Suprapubic skin (tissue), 4 donors: ENCODE measurements around the gene FOXP4. TPM values are rescaled to one million over a fixed set of nuclear protein-coding genes. Genes with fewer than 3 reads are reported as not detected.

Experiments
- DNase-seq, 2 donors: peaks; one replicate each; pipeline ENCODE4 v3.0.0-alpha.2; 2019; ENCODE audit warnings: low spot score in 2 of 2
- H3K27ac ChIP-seq: fragments of 200-600 bp; sonication (generic); one replicate; pipeline ENCODE4 v1.5.1; 2019
- H3K27me3 ChIP-seq: fragments of 200-600 bp; sonication (generic); one replicate; pipeline ENCODE4 v1.5.1; 2019
- H3K36me3 ChIP-seq: fragments of 200-600 bp; sonication (generic); one replicate; pipeline ENCODE4 v1.5.1; 2019
- H3K4me1 ChIP-seq: fragments of 200-600 bp; sonication (generic); one replicate; pipeline ENCODE4 v1.5.1; 2019
- H3K4me3 ChIP-seq: fragments of 200-600 bp; sonication (generic); one replicate; pipeline ENCODE4 v1.5.1; 2019; ENCODE audit warnings: mild to moderate bottlenecking
- H3K9me3 ChIP-seq: fragments of 200-600 bp; sonication (generic); one replicate; pipeline ENCODE4 v1.5.1; 2019
- EP300 ChIP-seq: sonication (generic); formaldehyde crosslinking; IDR thresholded peaks from one replicate; pipeline ENCODE4 v1.6.1; 2017; ENCODE audit warnings: antibody characterized with exemption
- POLR2A ChIP-seq, 2 donors: fragments of 450-650 bp; IDR thresholded peaks; one replicate each; pipeline ENCODE4 v1.6.1; 2017; ENCODE audit warnings: antibody characterized with exemption in 2 of 2, mild to moderate bottlenecking in 2 of 2, moderate library complexity in 2 of 2
- POLR2AphosphoS5 ChIP-seq, 3 donors: sonication (generic); formaldehyde crosslinking; IDR thresholded peaks; one replicate each; pipeline ENCODE4 v1.6.1; 2017; ENCODE audit warnings: antibody characterized with exemption in 3 of 3
- WGBS: methylation state at CpG from one replicate; pipeline ENCODE4 v1.1.5; 2018; 5-methylcytosine and 5-hydroxymethylcytosine counted together
- total RNA-seq, 4 donors: library from RNA; depleted of rRNA; stranded (reverse); fragments of >200 nt; gene quantifications; one replicate each; pipeline ENCODE4 v1.1.0, GENCODE V29; 2016
- TF ChIP-seq, protein P1 (sequence below), 2 donors: fragments of 200-600 bp in 1 of 2; fragments of 450-650 bp in 1 of 2; sonication (generic) in 1 of 2; IDR thresholded peaks; one replicate each; pipeline ENCODE4 v1.5.1; 2016 to 2019; ENCODE audit warnings: antibody characterized with exemption in 2 of 2, mild to moderate bottlenecking in 1 of 2, moderate library complexity in 1 of 2

Gene FOXP4
- total RNA-seq, 4 donors from 2014 or later: 8.1 to 12.1 (median 10.4) TPM

DNA sequence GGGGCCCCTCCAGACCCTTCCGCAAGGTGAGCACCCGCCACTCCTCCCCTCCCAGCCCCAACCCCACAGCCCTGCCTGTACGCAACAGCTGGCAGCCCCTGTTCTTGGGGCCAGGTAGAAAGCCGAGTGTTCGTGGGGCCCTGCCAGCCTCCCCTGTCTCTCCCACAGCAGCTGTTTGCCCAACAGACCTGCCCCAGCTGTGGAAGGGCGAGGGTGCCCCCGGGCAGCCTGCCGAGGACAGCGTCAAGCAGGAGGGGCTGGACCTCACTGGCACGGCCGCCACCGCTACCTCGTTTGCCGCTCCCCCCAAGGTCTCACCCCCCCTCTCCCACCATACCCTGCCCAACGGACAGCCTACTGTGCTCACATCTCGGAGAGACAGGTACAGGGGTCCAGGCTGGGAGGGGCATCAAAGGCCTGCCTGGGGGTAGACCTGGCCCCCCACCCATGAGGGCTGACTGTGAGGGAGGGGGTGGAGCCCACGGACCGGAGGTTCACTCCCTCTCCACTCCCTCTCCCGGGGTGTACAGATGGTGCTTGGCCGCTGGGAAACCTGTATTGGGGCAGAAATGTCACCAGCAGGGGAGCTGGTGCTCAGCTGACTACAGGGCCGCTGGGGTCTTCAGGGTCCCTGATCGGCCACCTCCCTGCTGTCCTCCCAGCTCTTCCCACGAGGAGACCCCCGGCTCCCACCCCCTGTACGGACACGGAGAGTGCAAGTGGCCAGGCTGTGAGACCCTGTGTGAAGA is 41.1 kb downstream of the FOXP4 start:
- Histone ChIP-seq H3K4me3 (no peak overlapping the region), H3K27me3 (no peaks in the 10 kb centered on the region), H3K27ac (no peak overlapping the region), H3K4me1 (peaks cover 17% of the 10 kb centered on the region), H3K9me3 (no peaks in the 10 kb centered on the region), H3K36me3 (peaks cover 50% of the 10 kb centered on the region)
- 84% methylated on average over 14 of the region's 26 CpGs for WGBS
- no peak for TF ChIP-seq POLR2AphosphoS5 (IDR thresholded peaks at IDR 0.05)
- no peak for TF ChIP-seq EP300
- TF ChIP-seq, protein P1, sequence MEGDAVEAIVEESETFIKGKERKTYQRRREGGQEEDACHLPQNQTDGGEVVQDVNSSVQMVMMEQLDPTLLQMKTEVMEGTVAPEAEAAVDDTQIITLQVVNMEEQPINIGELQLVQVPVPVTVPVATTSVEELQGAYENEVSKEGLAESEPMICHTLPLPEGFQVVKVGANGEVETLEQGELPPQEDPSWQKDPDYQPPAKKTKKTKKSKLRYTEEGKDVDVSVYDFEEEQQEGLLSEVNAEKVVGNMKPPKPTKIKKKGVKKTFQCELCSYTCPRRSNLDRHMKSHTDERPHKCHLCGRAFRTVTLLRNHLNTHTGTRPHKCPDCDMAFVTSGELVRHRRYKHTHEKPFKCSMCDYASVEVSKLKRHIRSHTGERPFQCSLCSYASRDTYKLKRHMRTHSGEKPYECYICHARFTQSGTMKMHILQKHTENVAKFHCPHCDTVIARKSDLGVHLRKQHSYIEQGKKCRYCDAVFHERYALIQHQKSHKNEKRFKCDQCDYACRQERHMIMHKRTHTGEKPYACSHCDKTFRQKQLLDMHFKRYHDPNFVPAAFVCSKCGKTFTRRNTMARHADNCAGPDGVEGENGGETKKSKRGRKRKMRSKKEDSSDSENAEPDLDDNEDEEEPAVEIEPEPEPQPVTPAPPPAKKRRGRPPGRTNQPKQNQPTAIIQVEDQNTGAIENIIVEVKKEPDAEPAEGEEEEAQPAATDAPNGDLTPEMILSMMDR (IDR thresholded peaks at IDR 0.05): no peak
- TF ChIP-seq POLR2A (IDR thresholded peaks at IDR 0.05): no peak
- no peak for DNase-seq

DNA sequence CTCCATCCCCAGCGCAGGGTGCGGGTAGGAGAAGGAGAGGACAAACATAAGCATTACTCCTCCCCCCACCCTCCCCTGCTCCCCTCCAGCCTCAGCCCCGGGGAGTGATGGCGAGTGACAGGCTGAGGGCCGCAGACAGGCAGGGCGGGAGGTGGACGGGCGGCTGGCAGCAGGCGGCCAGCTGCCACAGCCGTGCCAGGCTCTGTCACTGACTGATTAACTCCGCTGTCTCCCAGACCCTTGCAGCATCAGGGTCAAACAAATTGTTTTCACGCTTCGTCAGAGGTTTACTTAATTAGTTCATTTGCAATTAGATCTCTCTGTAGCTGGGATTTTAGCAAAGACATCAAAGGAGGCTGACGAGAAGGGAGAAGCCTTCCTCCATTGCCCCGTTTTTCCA is 41.9 kb downstream of the FOXP4 start:
- no peak overlapping the region for H3K27ac ChIP-seq

DNA sequence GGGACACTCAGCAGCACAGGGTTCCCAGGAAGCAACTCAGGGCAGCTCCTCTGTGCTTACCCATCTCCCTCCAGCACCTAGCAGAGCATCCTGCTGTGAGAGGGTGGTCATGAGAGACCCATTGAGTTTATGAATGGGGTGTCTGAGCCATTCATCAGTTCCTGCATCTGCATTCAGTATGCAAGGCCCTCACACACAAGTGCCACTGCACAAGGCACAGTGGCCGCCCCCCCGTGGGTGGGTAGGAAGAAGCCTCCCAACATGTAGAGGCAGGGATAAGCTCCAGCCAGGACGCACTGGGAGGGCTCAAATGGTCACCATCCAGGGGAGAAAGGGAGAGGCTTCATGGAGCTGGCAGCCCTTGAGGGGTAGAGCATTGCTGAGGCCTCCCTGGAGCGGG is 43.0 kb downstream of the FOXP4 start:
- Histone ChIP-seq H3K36me3 (peaks cover 50% of the 10 kb centered on the region), H3K27me3 (no peaks in the 10 kb centered on the region), H3K9me3 (no peaks in the 10 kb centered on the region), H3K4me1 (peaks cover 9% of the 10 kb centered on the region), H3K4me3 (no peak overlapping the region), H3K27ac (no peak overlapping the region)
- DNase-seq: no peak
- TF ChIP-seq, protein P1 (IDR thresholded peaks at IDR 0.05): no peak
- TF ChIP-seq EP300 (no peak), POLR2A (IDR thresholded peaks at IDR 0.05) (no peak), POLR2AphosphoS5 (IDR thresholded peaks at IDR 0.05) (no peak)
- WGBS: 64% methylated on average over 3 of the region's 4 CpGs

More for the DNA sequence above, 41.9 kb downstream of the FOXP4 start:
- Histone ChIP-seq H3K4me1 (peaks cover 17% of the 10 kb centered on the region), H3K27me3 (no peaks in the 10 kb centered on the region), H3K9me3 (no peaks in the 10 kb centered on the region), H3K36me3 (peaks cover 50% of the 10 kb centered on the region), H3K4me3 (no peak overlapping the region)
- TF ChIP-seq EP300 (no peak), POLR2AphosphoS5 (IDR thresholded peaks at IDR 0.05) (no peak), POLR2A (IDR thresholded peaks at IDR 0.05) (no peak)
- TF ChIP-seq, protein P1 (IDR thresholded peaks at IDR 0.05): no peak
- no peak for DNase-seq
- WGBS: 87% methylated on average over 15 of the region's 15 CpGs

DNA sequence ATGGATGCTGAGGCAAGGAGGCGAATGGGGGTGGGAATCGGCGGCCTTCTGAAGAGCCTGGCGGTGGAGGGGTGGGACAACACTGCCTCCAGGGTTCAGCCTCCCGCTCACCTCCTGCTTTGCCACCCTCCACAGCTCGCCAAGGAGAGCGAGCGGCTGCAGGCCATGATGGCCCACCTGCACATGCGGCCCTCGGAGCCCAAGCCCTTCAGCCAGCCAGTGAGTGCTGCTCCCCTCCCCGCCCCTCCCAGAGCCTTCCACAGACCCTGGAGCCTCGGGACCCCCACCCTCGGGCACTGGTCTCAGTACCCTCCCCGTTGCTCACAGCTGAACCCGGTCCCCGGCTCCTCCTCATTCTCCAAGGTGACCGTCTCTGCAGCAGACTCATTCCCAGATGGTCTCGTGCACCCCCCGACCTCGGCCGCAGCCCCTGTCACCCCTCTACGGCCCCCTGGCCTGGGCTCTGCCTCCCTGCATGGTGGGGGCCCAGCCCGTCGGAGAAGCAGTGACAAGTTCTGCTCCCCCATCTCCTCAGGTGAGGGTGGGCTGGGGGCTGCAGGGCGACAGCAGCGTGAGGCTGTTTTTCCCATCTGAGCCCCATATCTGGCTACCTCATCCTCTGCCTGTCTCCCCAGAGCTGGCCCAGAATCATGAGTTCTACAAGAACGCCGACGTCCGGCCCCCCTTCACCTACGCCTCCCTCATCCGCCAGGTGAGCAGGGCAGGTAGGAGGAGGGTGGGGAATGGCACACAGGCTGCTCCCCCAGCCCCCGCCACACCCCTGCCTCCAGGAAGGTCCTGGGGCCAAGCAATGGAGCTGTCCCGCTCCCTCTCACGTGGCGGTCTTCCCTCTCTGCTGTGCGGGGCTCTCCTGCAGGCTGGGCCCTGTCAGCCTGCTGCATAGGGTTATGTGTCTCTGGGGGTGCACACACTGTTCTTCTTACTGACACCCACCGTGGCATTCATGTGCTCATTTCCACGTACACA is 43.7 kb downstream of the FOXP4 start:
- no peak for DNase-seq
- no peak overlapping the region for H3K4me3 ChIP-seq
- H3K4me1 ChIP-seq: peaks cover 1% of the 10 kb centered on the region
- H3K27me3 ChIP-seq: no peaks in the 10 kb centered on the region
- H3K36me3 ChIP-seq: peaks cover 54% of the 10 kb centered on the region
- no peak for TF ChIP-seq EP300
- TF ChIP-seq POLR2A (IDR thresholded peaks at IDR 0.05): no peak
- TF ChIP-seq, protein P1 (IDR thresholded peaks at IDR 0.05): no peak
- no peak for TF ChIP-seq POLR2AphosphoS5 (IDR thresholded peaks at IDR 0.05)
- H3K27ac ChIP-seq: no peak overlapping the region
- H3K9me3 ChIP-seq: no peaks in the 10 kb centered on the region
- WGBS: 91% methylated on average over 30 of the region's 39 CpGs

DNA sequence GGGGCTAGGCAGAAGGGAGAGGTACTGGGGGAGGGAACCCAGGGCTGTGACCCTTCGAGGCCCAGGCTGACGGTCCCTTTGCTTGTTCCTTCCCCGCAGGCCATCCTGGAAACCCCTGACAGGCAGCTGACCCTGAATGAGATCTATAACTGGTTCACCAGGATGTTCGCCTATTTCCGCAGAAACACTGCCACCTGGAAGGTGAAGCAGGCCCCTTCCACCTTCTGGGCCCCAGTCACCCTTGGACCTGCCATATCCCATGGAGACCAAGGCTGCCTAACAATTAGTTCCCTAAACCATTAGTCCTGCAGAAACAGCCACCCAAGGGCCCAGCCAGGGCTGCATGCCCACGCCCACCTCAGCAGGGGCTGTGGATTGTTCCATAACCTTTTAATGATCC is 44.9 kb downstream of the FOXP4 start:
- peaks cover 63% of the 10 kb centered on the region for H3K36me3 ChIP-seq
- H3K27ac ChIP-seq: no peak overlapping the region
- no peak overlapping the region for H3K4me3 ChIP-seq
- no peaks in the 10 kb centered on the region for H3K27me3 ChIP-seq
- H3K4me1 ChIP-seq: no peaks in the 10 kb centered on the region
- no peaks in the 10 kb centered on the region for H3K9me3 ChIP-seq
- no peak for DNase-seq
- TF ChIP-seq EP300 (no peak), POLR2A (IDR thresholded peaks at IDR 0.05) (no peak)
- 97% methylated on average over 5 of the region's 6 CpGs for WGBS
